K562 (cell line): ENCODE results near the gene ZYG11A. TPM values are rescaled to one million over a fixed set of nuclear protein-coding genes. Genes with fewer than 3 reads are reported as not detected.

Source experiments
- ARNT ChIP-seq, 2 experiments: fragments of 450-650 bp; IDR thresholded peaks; 2 replicates each; pipeline ENCODE4 v1.6.1; 2016; ENCODE audit warnings: mild to moderate bottlenecking in 1 of 2
- BCOR ChIP-seq: fragments of 450-650 bp; IDR thresholded peaks from 2 replicates; pipeline ENCODE4 v1.6.1; 2016
- CEBPG ChIP-seq, 3 experiments: fragments of 200-800 bp in 1 of 3; sonication (Bioruptor generic) in 1 of 3; sonication (generic) in 1 of 3; formaldehyde crosslinking in 1 of 3; IDR thresholded peaks in 2 of 3; conservative IDR thresholded peaks in 1 of 3; 2 replicates each; pipeline versions ENCODE4 v1.6.1 to v1.8.0; 2016 to 2022; ENCODE audit warnings: missing compliant biosample characterization in 2 of 3, missing genetic modification characterization in 2 of 3, mild to moderate bottlenecking in 1 of 3, missing genetic modification reagents in 1 of 3
- CREB1 ChIP-seq, 2 experiments: sonication (generic) in 1 of 2; formaldehyde crosslinking in 1 of 2; IDR thresholded peaks; 2 replicates each; pipeline versions ENCODE4 v1.6.1 to v1.8.0; 2012 to 2022; ENCODE audit warnings: inconsistent platforms in 1 of 2, mild to moderate bottlenecking in 1 of 2, missing genetic modification reagents in 1 of 2, moderate library complexity in 1 of 2
- CXXC5 ChIP-seq: fragments of 250-450 bp; sonication (Bioruptor Pico); IDR thresholded peaks from 2 replicates; pipeline ENCODE4 v1.8.0; 2022; ENCODE audit warnings: inconsistent platforms, mild to moderate bottlenecking, moderate library complexity
- DPF2 ChIP-seq: fragments of 450-650 bp; IDR thresholded peaks from 2 replicates; pipeline ENCODE4 v1.6.1; 2016
- KDM1A ChIP-seq, 2 experiments: fragments of 450-650 bp; IDR thresholded peaks; 2 replicates each; pipeline ENCODE4 v1.6.1; 2016; ENCODE audit warnings: mild to moderate bottlenecking in 2 of 2
- KLF13 ChIP-seq: fragments of 450-650 bp; IDR thresholded peaks from 2 replicates; pipeline ENCODE4 v1.6.1; 2016; ENCODE audit warnings: missing genetic modification characterization, low read depth, mild to moderate bottlenecking, missing compliant biosample characterization, moderate library complexity, borderline replicate concordance
- MTF1 ChIP-seq: fragments of 250-450 bp; sonication (Bioruptor Pico); IDR thresholded peaks from 2 replicates; pipeline ENCODE4 v1.9.0; 2021; ENCODE audit warnings: moderate library complexity, mild to moderate bottlenecking, inconsistent platforms, borderline replicate concordance
- NCOA1 ChIP-seq: fragments of 450-650 bp; IDR thresholded peaks from 2 replicates; pipeline ENCODE4 v1.6.1; 2016; ENCODE audit warnings: low read depth
- NCOR1 ChIP-seq: fragments of 450-650 bp; IDR thresholded peaks from 2 replicates; pipeline ENCODE4 v1.6.1; 2016; ENCODE audit warnings: mild to moderate bottlenecking, moderate library complexity
- RBM25 ChIP-seq: fragments of 200-400 bp; formaldehyde crosslinking; IDR thresholded peaks from 2 replicates; pipeline ENCODE4 v1.6.1; 2018; ENCODE audit warnings: low read length, low read depth, moderate library complexity; ENCODE audit not compliant: severe bottlenecking
- SRSF3 ChIP-seq: fragments of 200-400 bp; formaldehyde crosslinking; IDR thresholded peaks from 2 replicates; pipeline ENCODE4 v1.6.1; 2016; ENCODE audit warnings: mild to moderate bottlenecking, low read length, moderate library complexity; ENCODE audit not compliant: insufficient read depth
- USF2 ChIP-seq: sonication (generic); formaldehyde crosslinking; IDR thresholded peaks from 2 replicates; pipeline ENCODE4 v1.5.0; 2020; ENCODE audit warnings: missing genetic modification reagents
- polyA plus RNA-seq, 8 experiments: library from polyadenylated mRNA; depleted of rRNA in 4 of 8; stranded (reverse) in 5 of 8; unstranded in 3 of 8; fragments of >200 nt; fragmentation: Nextera tagmentation in 2 of 8; fragmentation: Illumina TruSeq in 1 of 8; extraction: Ambion mirVana in 2 of 8; extraction: Trizol in 1 of 8; gene quantifications; 2 replicates each; pipeline versions ENCODE4 v1.2.1 to v1.2.3, GENCODE V29; 2011 to 2014; ENCODE audit warnings: inconsistent platforms in 1 of 8, missing spikeins in 1 of 8
- total RNA-seq, 7 experiments: library from RNA; depleted of rRNA in 6 of 7; stranded (reverse); fragments of >200 nt in 6 of 7; fragmentation: Illumina TruSeq in 2 of 7; extraction: Trizol in 2 of 7; gene quantifications; 2 replicates each; pipeline versions ENCODE4 v1.2.1 to v1.2.3, GENCODE V29; 2011 to 2021; ENCODE audit warnings: low replicate concordance in 1 of 7
- TF ChIP-seq, protein P1 (sequence below): fragments of 450-650 bp; formaldehyde crosslinking; conservative IDR thresholded peaks from 2 replicates; pipeline ENCODE4 v1.4.0; 2022; ENCODE audit warnings: mild to moderate bottlenecking, missing genetic modification characterization
- TF ChIP-seq, protein P2 (sequence below): fragments of 450-650 bp; IDR thresholded peaks from 2 replicates; pipeline ENCODE4 v1.6.1; 2016; ENCODE audit warnings: antibody characterized with exemption
- TF ChIP-seq, protein P3 (sequence below): fragments of 450-650 bp; IDR thresholded peaks from 2 replicates; pipeline ENCODE4 v1.6.1; 2014; ENCODE audit warnings: low read depth, mild to moderate bottlenecking, moderate library complexity, borderline replicate concordance
- TF ChIP-seq, protein P4 (sequence below): fragments of 200-800 bp; sonication (Bioruptor generic); IDR thresholded peaks from 2 replicates; pipeline ENCODE4 v1.6.1; 2017; ENCODE audit warnings: missing genetic modification characterization, missing compliant biosample characterization
- TF ChIP-seq, protein P5 (sequence below): sonication (generic); formaldehyde crosslinking; IDR thresholded peaks from 2 replicates; pipeline ENCODE4 v1.8.1; 2023; ENCODE audit warnings: mild to moderate bottlenecking, missing genetic modification reagents

The ZYG11A gene
- total and polyA plus RNA-seq, 9 of the 15 experiments (the other 6 are each of a cell fraction or from before 2014, with no cell fraction given), result 4.5 to 21.9 (median 14.0) TPM

GRCh38 chr1:52913537-52913936 lies 71.0 kb downstream of the ZYG11A start (continued):
- TF ChIP-seq, protein P1, sequence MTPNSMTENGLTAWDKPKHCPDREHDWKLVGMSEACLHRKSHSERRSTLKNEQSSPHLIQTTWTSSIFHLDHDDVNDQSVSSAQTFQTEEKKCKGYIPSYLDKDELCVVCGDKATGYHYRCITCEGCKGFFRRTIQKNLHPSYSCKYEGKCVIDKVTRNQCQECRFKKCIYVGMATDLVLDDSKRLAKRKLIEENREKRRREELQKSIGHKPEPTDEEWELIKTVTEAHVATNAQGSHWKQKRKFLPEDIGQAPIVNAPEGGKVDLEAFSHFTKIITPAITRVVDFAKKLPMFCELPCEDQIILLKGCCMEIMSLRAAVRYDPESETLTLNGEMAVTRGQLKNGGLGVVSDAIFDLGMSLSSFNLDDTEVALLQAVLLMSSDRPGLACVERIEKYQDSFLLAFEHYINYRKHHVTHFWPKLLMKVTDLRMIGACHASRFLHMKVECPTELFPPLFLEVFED (CRISPR knock-in tag), result no peak
- TF ChIP-seq, protein P2, sequence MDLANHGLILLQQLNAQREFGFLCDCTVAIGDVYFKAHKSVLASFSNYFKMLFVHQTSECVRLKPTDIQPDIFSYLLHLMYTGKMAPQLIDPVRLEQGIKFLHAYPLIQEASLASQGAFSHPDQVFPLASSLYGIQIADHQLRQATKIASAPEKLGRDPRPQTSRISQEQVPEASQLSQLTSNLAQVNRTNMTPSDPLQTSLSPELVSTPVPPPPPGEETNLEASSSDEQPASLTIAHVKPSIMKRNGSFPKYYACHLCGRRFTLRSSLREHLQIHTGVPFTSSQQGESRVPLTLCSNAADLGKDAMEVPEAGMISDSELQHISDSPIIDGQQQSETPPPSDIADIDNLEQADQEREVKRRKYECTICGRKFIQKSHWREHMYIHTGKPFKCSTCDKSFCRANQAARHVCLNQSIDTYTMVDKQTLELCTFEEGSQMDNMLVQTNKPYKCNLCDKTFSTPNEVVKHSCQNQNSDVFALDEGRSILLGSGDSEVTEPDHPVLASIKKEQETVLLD, result 0 out of 2 replicates have a peak, but pooled peaks have one; percentile 55
- TF ChIP-seq, protein P3, sequence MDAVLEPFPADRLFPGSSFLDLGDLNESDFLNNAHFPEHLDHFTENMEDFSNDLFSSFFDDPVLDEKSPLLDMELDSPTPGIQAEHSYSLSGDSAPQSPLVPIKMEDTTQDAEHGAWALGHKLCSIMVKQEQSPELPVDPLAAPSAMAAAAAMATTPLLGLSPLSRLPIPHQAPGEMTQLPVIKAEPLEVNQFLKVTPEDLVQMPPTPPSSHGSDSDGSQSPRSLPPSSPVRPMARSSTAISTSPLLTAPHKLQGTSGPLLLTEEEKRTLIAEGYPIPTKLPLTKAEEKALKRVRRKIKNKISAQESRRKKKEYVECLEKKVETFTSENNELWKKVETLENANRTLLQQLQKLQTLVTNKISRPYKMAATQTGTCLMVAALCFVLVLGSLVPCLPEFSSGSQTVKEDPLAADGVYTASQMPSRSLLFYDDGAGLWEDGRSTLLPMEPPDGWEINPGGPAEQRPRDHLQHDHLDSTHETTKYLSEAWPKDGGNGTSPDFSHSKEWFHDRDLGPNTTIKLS, result no peak; the same call in 1 of the 2 replicates
- TF ChIP-seq, protein P4, sequence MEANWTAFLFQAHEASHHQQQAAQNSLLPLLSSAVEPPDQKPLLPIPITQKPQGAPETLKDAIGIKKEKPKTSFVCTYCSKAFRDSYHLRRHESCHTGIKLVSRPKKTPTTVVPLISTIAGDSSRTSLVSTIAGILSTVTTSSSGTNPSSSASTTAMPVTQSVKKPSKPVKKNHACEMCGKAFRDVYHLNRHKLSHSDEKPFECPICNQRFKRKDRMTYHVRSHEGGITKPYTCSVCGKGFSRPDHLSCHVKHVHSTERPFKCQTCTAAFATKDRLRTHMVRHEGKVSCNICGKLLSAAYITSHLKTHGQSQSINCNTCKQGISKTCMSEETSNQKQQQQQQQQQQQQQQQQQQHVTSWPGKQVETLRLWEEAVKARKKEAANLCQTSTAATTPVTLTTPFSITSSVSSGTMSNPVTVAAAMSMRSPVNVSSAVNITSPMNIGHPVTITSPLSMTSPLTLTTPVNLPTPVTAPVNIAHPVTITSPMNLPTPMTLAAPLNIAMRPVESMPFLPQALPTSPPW (CRISPR knock-in tag), result 0 out of 2 replicates have a peak, but pooled peaks have one; percentile 15
- no peak for TF ChIP-seq MTF1 (CRISPR knock-in tag)
- peak; percentile 40; the same call in 1 of the 2 replicates for TF ChIP-seq NCOR1
- peak; percentile 47; the same call in 1 of the 2 replicates for TF ChIP-seq CEBPG (CRISPR knock-in tag; IDR thresholded peaks at IDR 0.05)
- 0 out of 4 replicates have a peak, but pooled peaks of 1 of the 2 experiments have one; percentile 35 for TF ChIP-seq CEBPG (tag; conservative IDR thresholded peaks at IDR 0.05 in 1 of 2, IDR thresholded peaks at IDR 0.05 in 1 of 2)
- peak; percentile 65; the same call in 1 of the 2 replicates for TF ChIP-seq KLF13
- 0 out of 2 replicates have a peak, but pooled peaks have one; percentile 26 for TF ChIP-seq NCOA1
- no peak for TF ChIP-seq RBM25
- no peak for TF ChIP-seq CREB1 (IDR thresholded peaks at IDR 0.05)
- TF ChIP-seq CREB1 (CRISPR knock-in tag; IDR thresholded peaks at IDR 0.05), result peak; percentile 55
- TF ChIP-seq CXXC5 (CRISPR knock-in tag), result peak; percentile 69
- TF ChIP-seq KDM1A (IDR thresholded peaks at IDR 0.05), result peak in 1 of 2 experiments; percentile 62; a peak in 2 of 4 replicates
- TF ChIP-seq BCOR, result peak; percentile 49; the same call in 1 of the 2 replicates
- no peak for TF ChIP-seq SRSF3
- TF ChIP-seq, protein P5, sequence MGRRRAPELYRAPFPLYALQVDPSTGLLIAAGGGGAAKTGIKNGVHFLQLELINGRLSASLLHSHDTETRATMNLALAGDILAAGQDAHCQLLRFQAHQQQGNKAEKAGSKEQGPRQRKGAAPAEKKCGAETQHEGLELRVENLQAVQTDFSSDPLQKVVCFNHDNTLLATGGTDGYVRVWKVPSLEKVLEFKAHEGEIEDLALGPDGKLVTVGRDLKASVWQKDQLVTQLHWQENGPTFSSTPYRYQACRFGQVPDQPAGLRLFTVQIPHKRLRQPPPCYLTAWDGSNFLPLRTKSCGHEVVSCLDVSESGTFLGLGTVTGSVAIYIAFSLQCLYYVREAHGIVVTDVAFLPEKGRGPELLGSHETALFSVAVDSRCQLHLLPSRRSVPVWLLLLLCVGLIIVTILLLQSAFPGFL (CRISPR knock-in tag), result no peak
- TF ChIP-seq DPF2, result peak; percentile 35; the same call in 1 of the 2 replicates
- TF ChIP-seq USF2 (CRISPR knock-in tag), result peak; percentile 88
- TF ChIP-seq ARNT (IDR thresholded peaks at IDR 0.05), result peak in 1 of 2 experiments; percentile 46; a peak in 1 of 4 replicates
